Chondrocyte (in vitro differentiated cells): ENCODE results near the gene EVI5L. TPM values are rescaled to one million over a fixed set of nuclear protein-coding genes. Genes with fewer than 3 reads are reported as not detected.

ENCODE experiments used
- DNase-seq: peaks from one replicate; pipeline ENCODE4 v3.0.0; 2021; ENCODE audit warnings: mixed read lengths, low spot score
- H3K27ac Mint-ChIP-seq: one replicate; pipeline ENCODE4 v1.8.0; 2021; ENCODE audit warnings: mild to moderate bottlenecking, moderate library complexity, mixed read lengths; ENCODE audit not compliant: unreplicated experiment
- H3K27me3 Mint-ChIP-seq: 2 replicates; pipeline ENCODE4 v1.8.0; 2021; ENCODE audit warnings: low read depth, mixed read lengths
- H3K36me3 Mint-ChIP-seq: 2 replicates; pipeline ENCODE4 v1.8.0; 2021; ENCODE audit warnings: low read depth, mixed read lengths
- H3K4me1 Mint-ChIP-seq: 2 replicates; pipeline ENCODE4 v1.8.0; 2021; ENCODE audit warnings: low read depth, mild to moderate bottlenecking, mixed read lengths
- H3K4me3 Mint-ChIP-seq: one replicate; pipeline ENCODE4 v1.8.0; 2021; ENCODE audit warnings: mild to moderate bottlenecking, moderate library complexity, mixed read lengths; ENCODE audit not compliant: unreplicated experiment
- H3K9me3 Mint-ChIP-seq: 2 replicates; pipeline ENCODE4 v1.8.0; 2021; ENCODE audit warnings: low read depth, mixed read lengths
- total RNA-seq: library from RNA; stranded (reverse); gene quantifications from 3 replicates; pipeline ENCODE4 v1.2.1, GENCODE V29; 2021
- TF ChIP-seq, protein P1 (sequence below): fragments of 200-600 bp; sonication (generic); IDR thresholded peaks from 2 replicates; pipeline ENCODE4 v1.5.0; 2021; ENCODE audit warnings: antibody characterized with exemption, mild to moderate bottlenecking, moderate library complexity

EVI5L gene
- total RNA-seq, 1 donor from 2014 or later = 27.4 TPM

DNA sequence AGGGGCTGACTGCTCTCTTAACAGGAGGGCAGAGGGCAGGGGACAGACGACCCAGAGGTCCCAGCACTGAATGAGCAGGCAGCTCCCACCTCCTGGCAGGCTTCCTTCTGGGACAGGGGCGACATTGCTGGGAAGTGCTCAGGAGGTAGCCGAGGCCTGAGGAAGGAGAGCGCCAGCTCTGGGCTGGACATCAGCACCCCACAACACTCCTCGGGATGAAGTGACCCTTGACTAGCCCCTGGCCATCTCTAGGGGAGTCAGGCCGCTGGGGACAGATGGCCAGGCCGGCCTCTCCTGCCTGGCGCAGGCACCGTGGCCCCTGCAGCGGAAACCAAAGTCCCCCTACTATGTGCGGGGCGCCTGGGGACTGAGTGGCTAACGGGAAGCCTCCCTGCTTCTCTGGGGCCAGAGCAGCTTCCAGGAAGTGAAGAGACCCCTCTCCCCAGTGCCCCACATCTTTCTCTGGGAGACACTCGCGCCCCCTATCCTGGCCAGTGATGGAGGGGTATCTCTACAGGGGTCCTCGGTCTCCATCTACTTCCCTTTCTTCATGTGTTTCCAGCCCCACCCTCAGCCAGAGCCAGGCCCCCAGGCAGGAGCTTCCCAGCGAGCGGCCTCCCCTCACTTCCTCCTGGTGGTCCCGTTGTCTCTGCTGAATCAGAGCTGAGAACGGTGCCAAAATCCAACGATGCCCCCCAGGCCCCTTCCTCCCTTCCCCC is 34.1 kb downstream of the EVI5L start:
- Mint-ChIP-seq H3K9me3 (no peaks in the 10 kb centered on the region), H3K27me3 (peaks cover 3% of the 10 kb centered on the region), H3K27ac (no peak overlapping the region), H3K36me3 (no peaks in the 10 kb centered on the region), H3K4me1 (peaks cover 9% of the 10 kb centered on the region), H3K4me3 (no peak overlapping the region)
- TF ChIP-seq, protein P1, sequence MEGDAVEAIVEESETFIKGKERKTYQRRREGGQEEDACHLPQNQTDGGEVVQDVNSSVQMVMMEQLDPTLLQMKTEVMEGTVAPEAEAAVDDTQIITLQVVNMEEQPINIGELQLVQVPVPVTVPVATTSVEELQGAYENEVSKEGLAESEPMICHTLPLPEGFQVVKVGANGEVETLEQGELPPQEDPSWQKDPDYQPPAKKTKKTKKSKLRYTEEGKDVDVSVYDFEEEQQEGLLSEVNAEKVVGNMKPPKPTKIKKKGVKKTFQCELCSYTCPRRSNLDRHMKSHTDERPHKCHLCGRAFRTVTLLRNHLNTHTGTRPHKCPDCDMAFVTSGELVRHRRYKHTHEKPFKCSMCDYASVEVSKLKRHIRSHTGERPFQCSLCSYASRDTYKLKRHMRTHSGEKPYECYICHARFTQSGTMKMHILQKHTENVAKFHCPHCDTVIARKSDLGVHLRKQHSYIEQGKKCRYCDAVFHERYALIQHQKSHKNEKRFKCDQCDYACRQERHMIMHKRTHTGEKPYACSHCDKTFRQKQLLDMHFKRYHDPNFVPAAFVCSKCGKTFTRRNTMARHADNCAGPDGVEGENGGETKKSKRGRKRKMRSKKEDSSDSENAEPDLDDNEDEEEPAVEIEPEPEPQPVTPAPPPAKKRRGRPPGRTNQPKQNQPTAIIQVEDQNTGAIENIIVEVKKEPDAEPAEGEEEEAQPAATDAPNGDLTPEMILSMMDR = no peak
- no peak for DNase-seq

DNA sequence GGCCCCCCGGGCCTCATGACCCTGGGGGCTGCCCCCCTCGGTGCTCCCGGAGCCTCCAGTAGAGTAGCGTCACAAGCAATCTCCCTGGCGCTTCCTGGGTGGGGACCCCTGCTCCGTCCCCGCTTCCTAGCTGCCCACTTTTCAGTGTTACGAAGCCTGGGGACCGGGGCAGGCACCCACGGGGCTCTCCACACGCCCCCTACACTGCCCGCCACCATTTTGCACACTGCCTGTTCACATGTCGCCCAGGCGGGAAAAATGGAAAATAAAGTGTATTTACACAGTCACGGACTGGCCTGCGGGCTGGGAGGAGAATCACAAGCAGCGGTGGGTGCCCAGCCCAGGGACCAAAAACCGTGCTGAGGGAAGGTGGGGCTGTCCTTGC is 34.7 kb downstream of the EVI5L start:
- H3K27ac Mint-ChIP-seq = no peak overlapping the region
- peaks cover 9% of the 10 kb centered on the region for H3K4me1 Mint-ChIP-seq
- H3K27me3 Mint-ChIP-seq = peaks cover 3% of the 10 kb centered on the region
- H3K36me3 Mint-ChIP-seq = no peaks in the 10 kb centered on the region
- H3K9me3 Mint-ChIP-seq = no peaks in the 10 kb centered on the region
- no peak overlapping the region for H3K4me3 Mint-ChIP-seq
- TF ChIP-seq, protein P1 = no peak
- DNase-seq = no peak

DNA sequence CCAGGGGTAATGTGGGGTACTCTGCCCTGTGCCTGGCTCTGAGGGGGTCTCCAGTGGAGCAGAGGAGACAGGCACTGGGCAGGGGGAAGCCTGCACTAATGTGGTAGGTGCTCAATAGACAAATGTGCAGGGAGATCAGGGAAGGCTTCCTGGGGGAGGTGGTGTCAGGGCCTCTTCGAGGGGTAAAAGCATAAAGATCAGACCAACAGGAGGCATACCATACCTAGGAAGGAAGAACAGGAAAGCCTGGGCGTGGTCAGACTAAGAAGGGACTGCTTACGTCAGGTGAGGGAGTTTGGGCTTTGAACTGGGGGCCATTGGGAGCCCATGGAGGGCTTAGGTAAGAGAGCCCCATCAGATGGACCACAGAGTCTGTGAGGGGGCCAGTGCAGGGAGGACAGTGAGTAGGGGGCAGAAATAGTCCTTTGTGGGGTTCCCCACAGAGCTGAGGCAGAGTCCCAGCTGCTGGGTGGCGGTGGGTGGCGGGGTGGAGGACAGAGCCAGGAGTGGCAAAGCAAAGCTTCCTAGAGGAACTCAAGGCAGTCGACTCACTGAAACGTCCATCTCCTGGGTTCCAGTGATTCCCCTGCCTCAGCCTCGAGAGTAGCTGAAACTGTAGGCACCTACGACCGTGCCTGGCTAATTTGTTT is 35.4 kb downstream of the EVI5L start:
- TF ChIP-seq, protein P1 = no peak
- Mint-ChIP-seq H3K36me3 (no peaks in the 10 kb centered on the region), H3K27ac (no peak overlapping the region), H3K9me3 (no peaks in the 10 kb centered on the region), H3K4me3 (no peak overlapping the region), H3K4me1 (peaks cover 9% of the 10 kb centered on the region), H3K27me3 (peaks cover 3% of the 10 kb centered on the region)
- DNase-seq = no peak

DNA sequence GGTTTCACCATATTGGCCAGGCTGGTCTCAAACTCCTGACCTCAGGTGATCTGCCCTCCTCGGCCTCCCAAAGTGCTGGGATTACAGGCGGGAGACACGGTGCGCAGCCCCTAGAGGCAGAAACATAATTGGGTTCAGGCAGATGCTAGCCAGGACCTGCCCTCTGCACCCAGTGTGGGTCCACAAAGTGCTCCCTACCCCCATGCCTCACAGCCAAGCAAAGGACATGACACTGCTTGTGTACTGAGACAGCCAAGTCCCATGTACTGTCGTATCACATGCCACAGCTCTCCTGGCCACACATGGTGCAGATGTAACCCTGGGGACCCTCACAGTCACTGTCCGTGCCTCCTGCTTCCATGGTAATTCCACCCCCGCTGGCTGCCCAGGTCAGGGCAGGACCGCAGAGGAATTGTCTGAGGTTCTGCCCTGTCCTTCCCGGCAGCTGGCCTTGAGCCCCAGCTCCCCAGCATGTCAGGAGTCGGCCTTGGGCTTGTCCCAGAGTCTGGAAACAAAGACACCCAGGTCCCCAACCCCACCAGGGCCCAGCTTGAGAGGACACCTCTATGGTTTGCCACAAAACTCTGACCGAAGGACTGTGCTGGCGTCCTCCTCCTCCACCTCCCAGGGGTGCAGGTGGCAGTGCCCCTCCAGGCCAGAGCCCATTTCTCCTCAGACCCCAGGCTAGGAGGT is 36.5 kb downstream of the EVI5L start:
- peak; percentile 80 for DNase-seq
- TF ChIP-seq, protein P1 = no peak
- Mint-ChIP-seq H3K9me3 (no peaks in the 10 kb centered on the region), H3K36me3 (no peaks in the 10 kb centered on the region), H3K27ac (no peak overlapping the region), H3K27me3 (peaks cover 4% of the 10 kb centered on the region), H3K4me1 (peaks cover 19% of the 10 kb centered on the region), H3K4me3 (no peak overlapping the region)

DNA sequence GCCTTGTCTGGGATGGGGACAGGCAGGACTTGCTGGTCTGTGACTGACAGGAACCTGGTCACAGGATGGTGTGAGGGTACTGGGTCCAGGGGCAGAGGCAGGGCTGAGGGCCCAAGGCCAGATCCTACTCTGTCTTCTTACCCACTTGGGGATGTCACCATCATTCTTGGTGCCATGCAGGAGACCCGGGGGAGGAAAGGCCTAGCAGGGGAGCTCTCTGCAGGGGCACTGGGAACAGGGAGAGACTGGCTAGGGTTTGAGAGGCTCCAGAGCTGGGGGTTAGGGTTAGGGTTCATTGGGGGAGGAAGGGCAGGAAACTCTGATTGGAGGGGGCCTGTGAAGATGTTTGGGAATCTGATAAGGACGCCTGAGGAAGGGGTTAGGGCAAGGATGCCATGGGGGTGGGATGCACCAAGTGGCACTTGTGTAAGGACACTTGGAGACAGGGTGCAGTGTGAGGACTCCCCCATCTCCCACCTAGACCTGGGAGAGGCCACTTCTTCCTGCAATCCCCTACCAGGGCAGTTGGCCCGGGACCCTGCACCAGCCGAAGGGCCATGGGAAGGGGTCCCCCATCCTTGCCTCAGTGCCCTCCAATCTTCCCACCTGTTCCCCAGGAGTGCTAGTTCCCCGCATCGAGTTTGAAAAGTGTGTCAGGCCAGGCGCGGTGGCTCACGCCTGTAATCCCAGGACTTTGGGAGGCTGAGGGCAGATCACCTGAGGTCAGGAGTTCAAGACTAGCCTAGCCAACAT is 37.2 kb downstream of the EVI5L start:
- Mint-ChIP-seq H3K27ac (no peak overlapping the region), H3K9me3 (no peaks in the 10 kb centered on the region), H3K4me3 (no peak overlapping the region), H3K27me3 (peaks cover 11% of the 10 kb centered on the region), H3K36me3 (no peaks in the 10 kb centered on the region), H3K4me1 (peaks cover 26% of the 10 kb centered on the region)
- TF ChIP-seq, protein P1 = no peak
- no peak for DNase-seq
